ENCODE measurements around the gene GUCA1A.

The GUCA1A gene

DNA sequence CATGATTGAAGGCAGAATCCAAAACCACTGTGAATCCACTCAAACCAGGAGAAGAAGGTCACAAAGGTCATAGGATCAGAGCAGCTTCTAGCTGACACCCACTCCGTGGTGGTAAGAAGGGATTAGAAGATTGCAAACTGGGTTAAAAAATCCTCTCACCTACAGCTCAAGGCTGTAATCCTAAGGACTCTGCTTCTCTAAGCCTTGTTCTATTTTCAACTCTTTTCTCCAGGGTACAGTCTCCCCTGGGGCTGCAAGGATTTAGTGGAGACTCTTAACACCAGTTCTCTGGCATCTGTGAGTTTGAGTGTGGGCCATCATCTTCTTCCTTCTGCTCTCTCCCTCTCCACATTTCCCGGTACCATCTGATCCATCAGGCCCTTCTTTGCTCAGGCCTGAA is at the start of gene GUCA1A:
Gene GUCA1A, plus strand, starts transcription at position 264 of the 400 bp plus-strand sequence. CDS start 250 bp downstream, outside the sequence.
- no peak for DNase-seq (ENCODE audit: low read depth in 2 of 2)

DNA sequence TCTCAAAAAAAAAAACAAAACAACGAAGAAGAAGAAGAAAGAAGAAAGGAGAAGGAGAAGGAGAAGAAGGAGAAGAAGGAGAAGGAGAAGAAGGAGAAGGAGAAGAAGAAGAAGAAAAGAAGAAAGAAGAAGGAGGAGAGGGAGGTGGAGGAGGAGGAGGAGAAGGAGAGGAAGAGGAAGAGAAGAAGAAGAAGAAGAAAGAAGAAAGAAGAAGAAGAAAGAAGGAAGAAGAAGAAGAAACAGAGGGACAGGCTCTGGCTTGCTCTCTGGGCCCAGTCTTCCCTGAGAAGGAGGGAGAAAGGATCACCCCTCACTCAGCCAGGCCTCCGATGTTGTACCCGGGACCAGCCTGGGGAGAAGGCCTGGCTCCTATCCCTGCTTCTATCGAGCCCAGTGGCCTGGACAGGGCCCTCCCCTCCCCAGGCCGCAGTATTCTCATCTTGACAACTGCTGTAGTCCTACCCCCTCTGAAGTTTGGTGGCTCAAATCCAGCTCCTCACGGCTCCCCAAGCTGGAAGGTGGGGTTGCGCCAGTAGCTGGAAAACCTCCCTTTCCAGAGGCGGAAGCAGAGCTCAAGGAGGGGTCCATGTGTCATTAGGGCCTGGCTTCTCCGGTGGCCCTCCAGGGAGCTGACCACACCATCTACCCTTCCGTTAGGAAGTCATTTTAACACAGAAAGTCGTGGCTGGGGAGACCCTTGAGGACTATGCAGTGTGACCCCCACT is 49.6 kb upstream of the GUCA1A start:
- DNase-seq (ENCODE audit: low read depth in 2 of 2) = no peak

DNA sequence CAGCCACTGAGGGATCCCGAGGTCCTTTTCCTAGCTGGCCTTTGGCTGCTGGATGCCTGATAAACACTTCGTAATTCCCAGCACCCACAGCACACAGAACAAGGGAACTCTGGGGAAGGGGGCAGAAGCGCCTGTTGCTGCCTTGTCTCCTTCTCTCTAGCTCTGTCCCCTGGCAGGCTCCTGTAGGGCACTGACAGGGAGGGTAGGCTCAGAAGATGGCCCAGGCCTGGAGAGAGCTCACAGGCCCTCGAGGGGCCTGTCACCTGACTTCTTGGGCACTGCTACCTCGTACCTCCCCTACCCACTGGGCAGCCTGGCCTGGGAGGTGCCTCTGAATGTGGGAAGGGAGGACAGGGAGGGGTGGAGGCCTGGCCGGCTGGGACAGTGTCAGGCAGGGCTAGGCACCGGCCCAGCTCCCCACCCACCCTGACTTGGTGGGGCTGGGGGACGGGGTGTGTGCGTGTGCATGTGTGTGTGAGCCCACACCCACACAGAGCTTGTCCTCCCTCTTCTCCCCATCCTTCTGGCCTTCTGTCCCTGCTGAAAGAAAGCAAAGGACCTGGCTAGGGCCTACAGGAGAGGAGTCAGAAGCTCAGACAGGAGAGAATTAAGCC is 48.8 kb upstream of the GUCA1A start:
- no peak for DNase-seq (ENCODE audit: low read depth in 2 of 2)

DNA sequence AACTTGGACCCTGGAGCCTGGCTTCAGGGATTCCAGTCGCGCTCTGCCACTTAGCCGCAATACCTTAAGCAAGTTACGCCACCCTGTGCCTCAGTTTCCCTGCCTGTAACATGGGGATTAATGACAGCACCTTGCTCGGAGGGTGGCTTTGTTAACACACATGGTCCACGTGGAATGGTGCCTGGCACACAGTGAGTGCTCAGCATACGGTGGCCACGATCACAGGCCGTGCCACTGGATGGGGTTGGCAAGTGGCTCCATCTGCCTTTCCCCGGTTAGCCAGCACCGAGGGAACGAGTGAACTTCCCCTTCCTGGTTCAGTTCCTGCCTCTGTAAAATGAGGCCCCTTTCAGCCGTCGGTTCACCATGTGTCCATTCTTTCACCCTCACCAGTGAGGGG is 47.9 kb upstream of the GUCA1A start:
- no peak for DNase-seq (ENCODE audit: low read depth in 2 of 2)

DNA sequence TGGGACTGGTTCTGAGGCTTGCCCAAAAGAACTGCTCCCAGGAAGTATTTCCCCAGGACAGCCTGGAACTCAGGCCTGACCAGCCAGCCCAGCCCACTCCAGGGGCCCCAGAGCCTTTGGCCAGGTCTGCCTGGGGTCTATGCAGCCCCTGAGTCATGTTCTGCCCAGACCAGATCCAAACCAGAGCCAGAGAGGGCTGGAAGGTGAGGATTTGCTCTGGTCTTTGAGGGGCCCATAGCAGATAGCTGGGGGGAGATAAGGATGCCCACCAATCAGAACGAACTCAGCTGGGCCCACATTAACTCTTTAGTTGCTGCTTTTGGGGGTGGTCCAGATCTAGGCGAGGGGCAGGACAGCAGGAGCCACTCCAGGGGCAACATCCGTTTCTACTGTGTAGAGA is 47.5 kb upstream of the GUCA1A start:
- no peak for DNase-seq (ENCODE audit: low read depth in 2 of 2)

DNA sequence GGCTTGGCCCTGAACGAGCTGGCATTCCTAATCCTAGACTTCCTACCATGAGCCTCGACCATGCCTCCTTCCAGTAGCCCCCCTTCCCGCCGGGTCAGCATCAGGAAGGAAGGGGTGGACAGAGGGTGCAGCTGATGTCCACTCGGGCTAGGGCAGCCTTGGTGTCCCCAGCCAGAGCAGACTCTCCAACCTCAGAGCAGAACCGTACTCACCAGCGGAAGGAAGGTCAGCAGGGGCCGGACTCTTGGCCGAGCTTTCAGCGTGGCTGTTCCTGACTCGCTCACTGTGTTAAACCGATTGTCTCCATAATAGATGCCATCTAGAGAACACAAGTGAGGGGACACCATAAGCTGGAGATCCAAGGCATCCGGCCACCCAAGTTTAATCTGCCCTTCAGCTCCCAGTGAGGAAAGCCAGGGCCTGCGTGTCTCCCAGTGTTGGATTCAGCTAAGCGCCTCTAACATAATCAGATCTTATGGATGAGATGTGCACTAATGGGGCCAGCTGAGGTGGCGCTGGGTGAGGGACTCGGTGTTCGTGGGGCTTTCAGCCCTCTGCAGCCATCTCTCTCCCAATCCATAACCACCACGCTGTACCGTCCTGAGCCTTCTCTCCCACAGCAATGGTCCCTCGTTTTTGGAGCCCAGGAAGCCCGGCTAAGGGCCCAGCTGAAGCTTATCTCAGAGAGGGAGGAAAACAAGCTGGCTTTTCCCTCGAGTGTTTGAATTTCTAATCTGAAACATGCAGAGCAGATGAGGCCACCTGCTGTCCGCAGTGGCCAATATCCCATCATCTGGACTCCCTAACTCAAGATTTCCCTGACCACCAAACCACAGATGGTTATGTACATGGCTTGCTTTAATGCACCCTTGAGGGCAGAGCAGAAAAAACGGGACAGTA is 44.5 kb upstream of the GUCA1A start:
- DNase-seq (ENCODE audit: low read depth in 2 of 2) = no peak

DNA sequence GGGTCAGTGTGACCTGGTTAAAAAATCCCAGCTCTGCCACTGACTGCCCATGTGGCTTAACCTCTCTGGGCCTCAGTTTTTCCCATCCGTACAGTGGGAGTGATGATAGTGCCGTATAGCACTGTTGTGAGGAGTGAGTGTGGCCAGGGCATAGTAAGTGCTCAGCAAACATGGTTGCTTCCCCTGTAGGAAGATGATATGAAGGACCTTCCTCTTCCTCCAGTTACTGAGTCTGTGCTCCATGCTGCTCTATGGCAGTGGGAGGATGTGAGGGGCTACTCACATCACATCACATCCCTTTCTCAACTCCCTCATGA is 43.8 kb upstream of the GUCA1A start:
- no peak for DNase-seq (ENCODE audit: low read depth in 2 of 2)

DNA sequence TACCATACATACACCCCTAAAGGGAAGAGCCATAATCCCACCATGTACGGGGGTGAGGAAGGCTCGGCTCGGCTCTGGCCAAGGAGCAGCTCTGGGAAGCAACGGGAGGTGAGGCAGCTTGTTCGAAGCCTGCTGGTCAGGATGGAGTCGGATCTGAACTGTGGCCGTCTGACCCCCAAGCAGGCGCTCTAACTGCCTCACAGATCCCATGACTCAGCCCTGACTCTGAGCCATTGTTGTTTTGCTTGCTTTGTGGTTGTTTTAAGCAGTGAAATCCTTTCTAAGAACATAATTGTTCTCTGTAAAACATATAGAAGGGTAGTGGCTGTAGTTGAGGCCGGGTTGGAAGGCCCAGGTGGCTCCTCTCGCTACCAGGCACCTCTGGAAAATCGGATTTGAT is 41.6 kb upstream of the GUCA1A start:
- DNase-seq (ENCODE audit: low read depth in 2 of 2) = no peak

DNA sequence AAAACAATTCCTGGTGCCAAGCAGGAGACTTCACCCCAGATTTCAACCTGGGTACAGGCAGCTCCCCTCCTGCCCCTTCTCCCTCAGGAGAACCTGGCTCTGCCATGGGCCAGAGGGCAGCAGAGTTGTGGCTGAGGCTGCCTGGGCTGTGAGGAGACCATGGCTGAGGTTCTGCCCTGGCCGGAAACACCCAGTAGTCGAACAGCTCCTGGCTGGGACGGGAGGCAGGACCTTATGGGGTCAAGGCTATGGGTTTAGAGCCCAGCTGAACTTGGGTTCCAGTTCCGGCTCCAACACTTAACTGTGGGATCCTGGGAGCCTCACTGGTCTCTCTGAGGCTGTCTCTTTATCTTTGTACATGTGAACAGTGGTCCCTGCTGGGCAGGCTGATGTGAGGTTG is 39.2 kb upstream of the GUCA1A start:
- no peak for DNase-seq (ENCODE audit: low read depth in 2 of 2)

DNA sequence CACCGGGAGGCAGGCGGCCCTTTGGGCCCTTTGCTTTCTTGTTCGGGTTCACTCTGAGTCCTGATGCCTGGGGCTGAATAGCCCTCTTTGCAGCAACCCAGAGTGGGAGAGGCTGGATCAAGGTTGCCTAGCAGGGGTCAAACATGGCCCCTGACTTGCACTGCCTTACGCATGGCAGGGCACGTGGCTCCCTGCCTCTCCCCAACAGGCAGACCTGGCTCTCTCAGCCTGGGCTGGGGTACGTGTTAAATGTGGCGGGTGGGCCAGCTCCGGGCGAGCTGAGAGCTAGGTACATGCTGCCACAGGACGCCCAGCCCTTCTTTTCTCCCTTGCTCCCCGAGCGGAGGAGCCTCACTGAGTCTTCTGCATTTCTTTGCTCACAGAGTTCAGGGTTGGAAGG is 38.0 kb upstream of the GUCA1A start:
- DNase-seq (ENCODE audit: low read depth in 2 of 2) = no peak

DNA sequence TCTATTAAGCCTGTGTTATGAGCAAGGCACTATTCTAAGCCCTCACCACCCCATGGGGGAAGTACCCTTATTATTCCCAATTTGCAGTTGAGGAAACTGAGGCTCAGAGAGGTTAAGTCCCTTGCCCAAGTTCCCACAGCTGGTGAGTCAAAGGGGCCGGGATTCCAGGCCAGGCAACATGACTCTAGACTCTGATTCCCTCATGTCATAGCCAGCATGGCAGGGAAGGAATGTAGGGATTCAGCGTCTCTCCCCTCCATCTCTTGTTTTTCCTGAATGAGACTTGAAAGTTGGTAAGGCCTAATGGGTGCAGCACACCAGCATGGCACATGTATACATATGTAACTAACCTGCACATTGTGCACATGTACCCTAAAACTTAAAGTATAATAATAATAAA is 37.4 kb upstream of the GUCA1A start:
- no peak for DNase-seq (ENCODE audit: low read depth in 2 of 2)

DNA sequence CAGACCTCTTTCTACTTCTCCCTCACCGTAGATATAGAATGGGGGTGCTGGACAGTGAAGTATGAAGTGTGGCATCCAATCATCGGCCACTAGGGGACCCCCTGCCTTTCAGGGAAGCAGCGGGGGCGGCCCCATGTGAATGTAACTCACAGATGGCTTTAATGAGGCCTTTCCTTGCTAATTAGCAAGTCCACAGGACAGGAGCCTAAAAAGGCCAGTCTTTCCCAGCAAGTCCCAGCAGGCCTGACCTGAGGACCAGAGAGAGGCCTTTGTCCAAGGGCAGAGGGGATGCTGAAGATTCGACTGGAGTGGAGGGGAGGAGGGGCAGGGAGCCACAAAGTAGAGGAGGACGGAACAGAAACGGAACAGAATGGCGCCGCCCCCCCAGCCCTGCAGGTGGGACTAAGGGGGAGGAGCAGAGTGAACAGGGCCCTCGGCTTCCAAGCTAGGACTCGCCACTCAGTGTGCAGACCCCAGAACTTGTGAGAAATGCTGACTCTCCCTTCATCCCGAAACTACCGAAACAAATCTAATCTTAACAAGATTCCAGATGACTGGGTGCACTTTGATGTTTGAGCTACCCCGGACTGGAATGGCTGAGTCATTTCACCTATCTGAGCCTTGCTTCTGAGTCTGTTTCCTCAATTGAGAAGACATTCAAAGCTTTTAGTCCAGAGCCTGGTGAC is 36.5 kb upstream of the GUCA1A start:
- DNase-seq (ENCODE audit: low read depth in 2 of 2) = peak in 1 of 2 donors; percentile 1

DNA sequence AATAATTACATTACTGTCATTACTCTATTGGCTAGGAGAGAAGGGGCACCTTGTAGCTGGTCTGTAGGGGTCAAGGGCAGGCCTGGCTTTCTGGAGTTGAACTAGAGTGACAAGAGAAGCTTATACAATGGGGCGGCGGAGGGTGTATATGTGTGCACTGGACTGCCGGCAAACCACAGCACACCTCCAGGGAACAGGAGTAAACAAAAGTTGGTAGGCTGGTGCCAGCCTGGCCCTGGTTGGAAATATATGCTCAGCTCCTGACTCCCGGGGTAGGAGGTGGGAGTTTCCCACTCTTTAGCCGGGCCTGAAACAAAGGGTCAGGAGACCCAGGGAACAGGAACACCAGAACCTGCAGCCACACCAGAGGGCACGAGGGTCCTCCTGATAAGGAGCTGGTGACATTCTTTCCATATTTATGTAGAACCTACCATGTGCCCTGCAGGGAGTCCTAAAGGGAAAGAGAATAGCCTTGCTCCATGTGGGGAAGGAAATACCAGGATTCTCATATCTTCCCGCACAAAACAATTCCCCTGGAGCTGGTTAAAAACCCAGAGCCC is 35.9 kb upstream of the GUCA1A start:
- no peak for DNase-seq (ENCODE audit: low read depth in 2 of 2)

DNA sequence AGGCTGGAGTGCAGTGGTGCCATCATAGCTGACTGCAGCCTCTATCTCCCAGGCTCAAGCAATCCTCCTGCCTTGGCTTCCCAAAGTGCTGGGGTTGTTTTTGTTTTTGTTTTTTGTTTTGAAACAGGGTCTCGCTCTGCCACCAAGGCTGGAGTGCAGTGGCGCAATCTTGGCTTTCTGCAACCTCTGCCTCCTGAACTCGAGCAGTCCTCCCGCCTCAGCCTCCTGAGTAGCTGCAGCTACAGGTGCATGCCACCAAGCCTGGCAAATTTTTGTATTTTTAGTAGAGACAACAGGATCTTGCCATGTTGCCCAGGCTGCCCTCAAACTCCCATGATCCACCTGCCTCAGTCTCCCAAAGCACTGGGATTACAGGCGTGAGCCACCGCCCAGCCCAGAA is 35.0 kb upstream of the GUCA1A start:
- no peak for DNase-seq (ENCODE audit: low read depth in 2 of 2)

DNA sequence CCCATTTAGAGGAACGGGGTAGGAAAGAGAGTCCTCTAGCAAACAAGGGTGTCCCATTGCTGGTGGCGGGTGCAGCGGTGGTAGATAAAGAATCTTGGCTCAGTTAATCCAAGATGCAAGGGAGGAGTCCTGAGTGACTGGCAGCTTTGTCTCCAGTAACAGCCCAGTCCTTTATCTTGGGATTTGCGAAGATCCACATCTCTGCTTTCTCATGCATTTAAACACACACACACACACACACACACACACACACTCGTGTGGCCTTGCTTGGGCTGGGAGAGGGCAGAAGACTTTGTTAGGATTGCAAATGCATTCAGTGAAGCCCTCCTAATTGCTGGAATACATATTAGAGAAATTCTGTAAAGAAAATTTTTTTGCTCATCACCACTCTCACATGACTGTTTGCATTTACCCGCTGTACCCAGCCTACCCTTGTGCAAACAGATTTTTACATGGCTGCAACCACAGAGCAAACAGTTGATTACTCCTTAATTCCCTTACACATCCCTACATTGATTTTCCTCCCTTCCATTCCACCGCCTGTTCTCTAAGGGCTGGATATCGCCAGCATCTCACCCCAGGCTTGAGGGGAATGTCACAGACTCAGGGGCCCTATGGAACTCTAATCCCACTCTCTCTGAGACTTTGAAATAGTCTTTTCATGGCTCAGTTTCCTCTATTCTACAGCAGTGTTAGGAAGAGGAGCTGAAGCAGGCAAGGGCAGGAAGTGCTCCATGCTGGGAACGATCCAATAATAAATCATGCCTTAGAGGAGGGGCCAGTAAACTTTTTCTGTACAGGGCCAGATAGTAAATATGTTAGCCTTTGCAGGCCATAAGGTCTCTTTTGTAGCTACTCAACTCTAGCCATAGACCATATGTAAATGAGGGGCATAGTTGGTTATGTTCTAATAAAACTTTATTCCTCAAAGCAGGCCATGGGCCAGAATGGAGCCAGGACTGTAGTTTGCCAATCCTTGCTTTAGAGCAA is 34.2 kb upstream of the GUCA1A start:
- no peak for DNase-seq (ENCODE audit: low read depth in 2 of 2)

DNA sequence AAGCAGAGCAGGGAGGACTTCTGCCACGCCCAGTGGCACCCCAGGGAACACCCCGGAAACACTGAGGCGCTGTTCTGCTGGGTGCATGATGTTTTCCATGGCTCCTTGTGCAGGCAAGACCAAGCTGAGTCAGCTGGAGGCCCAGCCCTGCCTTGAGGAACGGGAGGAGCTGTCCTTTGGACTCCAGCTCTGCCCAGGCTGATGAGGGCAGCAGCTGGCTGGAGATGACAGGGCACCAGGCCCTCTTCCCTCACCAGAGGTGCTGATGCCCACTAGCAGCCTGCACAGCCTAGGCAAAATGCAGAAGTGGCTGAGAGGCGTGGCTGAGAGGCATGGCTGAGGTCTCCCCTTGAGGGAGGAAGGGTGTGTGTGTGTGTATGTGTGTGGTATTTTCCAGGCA is 33.1 kb upstream of the GUCA1A start:
- no peak for DNase-seq (ENCODE audit: low read depth in 2 of 2)

DNA sequence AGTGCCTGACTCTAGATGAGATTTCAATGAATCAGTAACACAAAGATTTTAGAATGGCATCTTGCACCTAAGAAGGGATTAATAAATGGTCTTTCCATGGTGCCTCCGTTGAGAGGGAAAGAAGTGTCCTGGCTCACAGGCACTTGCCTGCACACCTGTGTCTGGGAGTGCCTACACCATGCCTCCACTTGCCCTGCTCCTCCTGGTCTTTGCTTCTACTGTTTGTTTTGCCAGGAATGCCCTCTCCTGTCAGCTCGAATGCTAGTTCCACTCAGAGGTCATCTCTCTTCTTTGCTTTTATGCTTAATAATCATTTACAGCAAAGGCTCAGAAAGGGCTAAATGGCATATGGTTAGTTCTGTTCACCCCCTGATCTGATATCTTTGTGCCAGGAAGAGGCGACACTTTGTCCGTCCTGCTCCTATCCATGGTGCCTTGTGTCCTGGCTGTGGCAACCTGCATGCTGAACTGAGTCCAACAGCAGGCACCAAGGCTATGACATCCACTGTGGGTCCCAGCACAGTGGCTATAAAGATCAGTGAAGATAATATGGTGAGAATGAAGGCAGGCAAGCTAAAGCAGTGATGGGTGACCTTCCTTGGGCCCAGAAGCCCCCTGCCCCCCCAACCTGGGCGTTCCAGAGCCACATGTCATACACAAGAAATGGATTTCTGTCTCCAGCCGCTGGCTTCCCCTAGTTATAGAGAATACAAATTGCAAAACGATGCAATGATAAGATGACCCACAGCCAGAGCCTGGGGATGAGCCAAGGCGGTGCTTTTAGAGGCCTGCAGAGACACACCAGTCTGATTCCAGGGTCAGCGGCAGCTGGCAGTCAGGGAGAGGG is 32.2 kb upstream of the GUCA1A start:
- DNase-seq (ENCODE audit: low read depth in 2 of 2) = no peak

DNA sequence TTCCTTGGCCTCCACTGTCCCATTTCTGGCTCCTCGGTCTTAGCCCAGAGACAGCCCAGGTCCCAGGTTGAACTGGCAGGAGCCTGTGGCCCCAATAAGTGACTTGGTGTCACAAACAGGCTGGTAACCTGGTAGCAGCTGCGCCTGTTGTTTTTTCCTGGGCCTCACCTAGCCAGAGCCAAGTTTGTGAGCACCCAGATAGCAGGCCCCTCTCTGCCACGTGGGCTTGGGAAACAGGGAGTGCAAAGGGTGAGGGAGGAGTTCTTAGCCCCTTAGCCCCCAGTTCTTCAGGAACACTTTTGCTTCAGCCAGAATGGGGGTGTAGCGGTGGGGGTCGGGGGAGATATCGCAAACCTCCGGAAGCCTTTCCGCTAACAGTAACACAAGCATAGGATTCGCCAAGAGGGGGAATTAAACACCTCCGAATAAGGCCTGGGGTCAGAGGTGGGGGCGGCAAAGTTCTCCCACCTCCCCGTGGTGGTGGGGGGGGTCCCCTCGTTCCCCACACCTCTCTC is 31.5 kb upstream of the GUCA1A start:
- DNase-seq (ENCODE audit: low read depth in 2 of 2) = no peak

DNA sequence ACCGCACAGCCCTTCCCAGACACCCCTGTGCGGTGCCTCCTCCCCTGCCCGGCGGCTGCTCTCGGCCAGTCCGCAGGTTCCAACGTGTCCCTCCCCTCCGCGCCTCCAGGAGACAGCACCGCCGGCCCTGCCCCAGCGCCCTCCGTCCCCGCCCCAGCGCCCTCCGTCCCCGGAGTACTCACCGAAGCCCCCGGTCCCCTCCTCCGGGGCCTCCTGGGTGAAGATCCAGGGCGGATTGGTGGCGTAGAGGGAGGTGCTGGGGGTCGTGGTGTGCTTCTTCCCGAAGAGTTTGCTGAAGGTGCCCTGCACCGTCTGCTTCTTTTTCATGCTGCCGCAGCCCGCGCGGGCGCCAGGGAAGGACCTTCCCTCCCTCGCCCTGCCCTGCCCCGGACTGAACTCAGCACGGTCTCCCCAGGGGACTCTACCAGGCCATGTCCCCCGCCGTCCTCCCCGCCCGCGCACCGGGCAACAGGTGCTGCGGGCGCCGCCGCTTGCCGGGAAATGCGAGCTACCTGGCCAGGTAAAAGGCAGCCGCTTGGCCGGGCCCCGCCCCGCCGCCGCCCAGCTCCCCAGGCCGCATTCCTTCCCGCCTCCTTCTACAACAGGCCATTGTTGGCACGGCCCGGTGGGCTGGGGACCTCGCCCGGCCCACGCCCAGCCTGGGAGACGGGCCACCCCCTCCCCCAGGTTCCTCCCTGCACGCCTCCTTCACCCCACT is 30.9 kb upstream of the GUCA1A start, which contains the start of gene C6orf132:
Gene C6orf132, minus strand, starts transcription at position 503 of the 718 bp plus-strand sequence. Its CDS starts 176 bp downstream, at position 327.
- DNase-seq (ENCODE audit: low read depth in 2 of 2) = no peak

Data from stimulated activated CD8-positive, alpha-beta memory T cell treated with anti-CD3 and anti-CD28 coated beads, Interleukin-15, amount 100 ng/mL, for 4 hours (primary cell).